Uterus (tissue), 4 donors: ENCODE measurements around the gene MMP20. TPM values are rescaled to one million over a fixed set of nuclear protein-coding genes. Genes with fewer than 3 reads are reported as not detected.

Source experiments
- DNase-seq, 2 donors: peaks; one replicate each; pipeline ENCODE4 v3.0.0-alpha.2; 2019 to 2020
- H3K27ac ChIP-seq, 2 donors: fragments of 200-600 bp; sonication (generic); 1 replicate in 1 of 2; 2 replicates in 1 of 2; pipeline ENCODE4 v1.5.1; 2016 to 2018
- H3K27me3 ChIP-seq, 2 donors: fragments of 200-600 bp; sonication (generic); one replicate each; pipeline ENCODE4 v1.5.1; 2018 to 2019; ENCODE audit warnings: control low read depth in 1 of 2
- H3K36me3 ChIP-seq, 2 donors: fragments of 200-600 bp; sonication (generic); one replicate each; pipeline ENCODE4 v1.5.1; 2019; ENCODE audit warnings: control low read depth in 1 of 2
- H3K4me1 ChIP-seq, 2 donors: fragments of 200-600 bp; sonication (generic); one replicate each; pipeline ENCODE4 v1.5.1; 2018 to 2019; ENCODE audit warnings: control low read depth in 1 of 2
- H3K4me3 ChIP-seq, 2 donors: fragments of 200-600 bp; sonication (generic); 1 replicate in 1 of 2; 2 replicates in 1 of 2; pipeline ENCODE4 v1.5.1; 2018 to 2019; ENCODE audit warnings: mild to moderate bottlenecking in 1 of 2
- H3K9me3 ChIP-seq, 2 donors: fragments of 200-600 bp; sonication (generic); one replicate each; pipeline ENCODE4 v1.5.1; 2019; ENCODE audit warnings: control low read depth in 1 of 2
- CTCF ChIP-seq, 4 experiments: fragments of 200-600 bp in 2 of 4; fragments of 450-650 bp in 2 of 4; sonication (generic) in 2 of 4; IDR thresholded peaks; one replicate each; pipeline ENCODE4 v1.5.1; 2016 to 2019; ENCODE audit warnings: antibody characterized with exemption in 4 of 4, mild to moderate bottlenecking in 2 of 4, moderate library complexity in 1 of 4
- POLR2A ChIP-seq, 2 donors: fragments of 450-650 bp; IDR thresholded peaks; one replicate each; pipeline ENCODE4 v1.6.1; 2016; ENCODE audit warnings: antibody characterized with exemption in 2 of 2, mild to moderate bottlenecking in 1 of 2, moderate library complexity in 1 of 2
- intact Hi-C: fragments of 100-400 bp; cut with DNase I; formaldehyde crosslinking; loops from one replicate; pipeline ENCODE4 v1.15.1; 2023; ENCODE audit warnings: low total_unique reads
- total RNA-seq, 4 donors: library from RNA; depleted of rRNA in 3 of 4; stranded (reverse); fragments of >200 nt in 3 of 4; gene quantifications; one replicate each; pipeline versions ENCODE4 v1.1.0 to v1.2.4, GENCODE V29; 2014 to 2023
- donor health status: DM: yes; HTN: yes; CAD: no.

Gene MMP20
- total RNA-seq, 4 donors from 2014 or later = not detected

- H3K4me3 ChIP-seq = no peak overlapping the region
- no peaks in the 10 kb centered on the region for H3K4me1 ChIP-seq
- TF ChIP-seq POLR2A (IDR thresholded peaks at IDR 0.05) (no peak), CTCF (IDR thresholded peaks at IDR 0.05) (no peak)
- no peak for DNase-seq
- H3K9me3 ChIP-seq = no peaks in the 10 kb centered on the region
- intact Hi-C loops = no loop called here
- no peaks in the 10 kb centered on the region for H3K27me3 ChIP-seq
- no peak overlapping the region for H3K27ac ChIP-seq
- no peaks in the 10 kb centered on the region for H3K36me3 ChIP-seq
Observed at GRCh38 chr11:102527041-102527440, 98.1 kb downstream of the MMP20 start.

Other genes starting within 250 kb of the MMP20 start
- 100 to 1,000 TPM; 187 to 522 (median 260) TPM for gene TMEM123, start 172.6 kb downstream of the MMP20 start, total RNA-seq
- gene MMP7, start 94.6 kb downstream of the MMP20 start, total RNA-seq = 10 to 100 TPM in 3 of 4 donors, 1 to 10 TPM in 1; 7.2 to 40.5 (median 14.6) TPM
- gene MMP27, start 80.4 kb upstream of the MMP20 start, total RNA-seq = not detected
- gene MMP8, start 99.6 kb upstream of the MMP20 start, total RNA-seq = 1 to 10 TPM in 1 of 4 donors, under 1 TPM in 1, not detected in 2; 0.76 to 1.5 TPM
- under 1 TPM in 1 of 4 donors, not detected in 3; 0.67 TPM for gene MMP10, start 155.3 kb upstream of the MMP20 start, total RNA-seq
- gene MMP1, start 172.8 kb upstream of the MMP20 start, total RNA-seq = under 1 TPM in 1 of 4 donors, not detected in 3; 0.41 TPM
- gene MMP3, start 218.3 kb upstream of the MMP20 start, total RNA-seq = not detected
- gene MMP12, start 249.7 kb upstream of the MMP20 start, total RNA-seq = not detected